ENCODE data around the gene PDE2A.

Gene PDE2A

GRCh38 chr11:72655014-72655413, 19.2 kb downstream of the PDE2A start:
- no peak for DNase-seq

GRCh38 chr11:72653649-72654048, 20.6 kb downstream of the PDE2A start:
- DNase-seq = no peak

- DNase-seq = no peak
These were observed 21.2 kb downstream of the PDE2A start for GRCh38 chr11:72652873-72653630.

- DNase-seq = no peak
These were observed 22.1 kb downstream of the PDE2A start for GRCh38 chr11:72652133-72652532.

- no peak for DNase-seq
These were observed 24.8 kb downstream of the PDE2A start for GRCh38 chr11:72649215-72649976.

GRCh38 chr11:72648384-72649136, 25.7 kb downstream of the PDE2A start:
- no peak for DNase-seq

GRCh38 chr11:72647882-72648281, 26.3 kb downstream of the PDE2A start:
- DNase-seq = no peak

- DNase-seq = no peak
These were observed 27.8 kb downstream of the PDE2A start for GRCh38 chr11:72646472-72646871.

- no peak for DNase-seq
These were observed 28.2 kb downstream of the PDE2A start for GRCh38 chr11:72646024-72646423.

- DNase-seq = no peak
These were observed 30.7 kb downstream of the PDE2A start for GRCh38 chr11:72643547-72643946.

- DNase-seq = peak; percentile 80
These were observed 31.2 kb downstream of the PDE2A start for GRCh38 chr11:72642884-72643522.

- peak; percentile 38 for DNase-seq
These were observed 32.0 kb downstream of the PDE2A start for GRCh38 chr11:72642043-72642883.

GRCh38 chr11:72641522-72642042, 32.6 kb downstream of the PDE2A start:
- no peak for DNase-seq

GRCh38 chr11:72639502-72640375, 34.5 kb downstream of the PDE2A start:
- DNase-seq = no peak

GRCh38 chr11:72637926-72638325, 36.3 kb downstream of the PDE2A start:
- DNase-seq = no peak

- no peak for DNase-seq
These were observed 37.0 kb downstream of the PDE2A start for GRCh38 chr11:72637198-72637597.

GRCh38 chr11:72636376-72636775, 37.8 kb downstream of the PDE2A start:
- DNase-seq = no peak

- DNase-seq = no peak
These were observed 38.3 kb downstream of the PDE2A start for GRCh38 chr11:72635933-72636332.

- DNase-seq = no peak
These were observed 38.8 kb downstream of the PDE2A start for GRCh38 chr11:72635309-72635915.

GRCh38 chr11:72634472-72635095, 39.6 kb downstream of the PDE2A start:
- no peak for DNase-seq
